Activated naive CD8-positive, alpha-beta T cell treated with anti-CD3 and anti-CD28 coated beads, Interleukin-2, amount 10 ng/mL, durations not matched to agents 7 days and 5 days (primary cell): ENCODE data around the gene ENSA. TPM values are rescaled to one million over a fixed set of nuclear protein-coding genes. Genes with fewer than 3 reads are reported as not detected.
"Not testable (repeated sequence)": the region's sequence is repeated elsewhere in the genome, so short reads cannot be mapped to it uniquely, and the experiment has no call there.

Source experiments
- ATAC-seq: fragments of 150-1000 bp; cut with Tn5 transposase; one replicate; pipeline ENCODE4 v1.10.0; 2021; ENCODE audit warnings: low read depth, moderate library complexity
- POLR2A ChIA-PET: fragments of 350-600 bp; sonication (Branson Sonifier 250); formaldehyde crosslinking; loops from one replicate; lab custom pipeline; 2021; ENCODE audit warnings: antibody characterized with exemption; lab: Charles Lee
- DNase-seq: peaks from one replicate; pipeline ENCODE4 v3.0.0; 2021
- H3K27ac Mint-ChIP-seq: one replicate; pipeline ENCODE4 v1.8.0; 2022; ENCODE audit warnings: mild to moderate bottlenecking, mixed read lengths
- H3K27me3 Mint-ChIP-seq: one replicate; pipeline ENCODE4 v1.8.0; 2022; ENCODE audit warnings: mild to moderate bottlenecking, moderate library complexity, mixed read lengths
- H3K36me3 Mint-ChIP-seq: one replicate; pipeline ENCODE4 v1.8.0; 2021; ENCODE audit warnings: mild to moderate bottlenecking, mixed read lengths
- H3K4me1 Mint-ChIP-seq: one replicate; pipeline ENCODE4 v1.8.0; 2021; ENCODE audit warnings: mixed read lengths
- H3K4me3 Mint-ChIP-seq: one replicate; pipeline ENCODE4 v1.8.0; 2022; ENCODE audit warnings: mild to moderate bottlenecking, moderate library complexity, mixed read lengths
- H3K9me3 Mint-ChIP-seq: one replicate; pipeline ENCODE4 v1.8.0; 2021; ENCODE audit warnings: mixed read lengths
- total RNA-seq, 2 experiments: library from RNA; stranded (reverse); gene quantifications; one replicate each; pipeline ENCODE4 v1.2.3, GENCODE V29; 2021

The ENSA gene
- 100 to 1,000 TPM; 161 to 172 TPM for total RNA-seq

GRCh38 chr1:150629115-150629928 is at the start of gene ENSA:
Gene ENSA, minus strand, starts transcription at chr1:150629612. Its CDS starts 142 bp downstream, at chr1:150629470.
- ATAC-seq = peak; percentile 91
- Mint-ChIP-seq H3K27ac (no peak within 1 kb of the TSS), H3K9me3 (no peaks in the 10 kb centered on the region), H3K27me3 (no peaks in the 10 kb centered on the region), H3K36me3 (peaks cover 29% of the 10 kb centered on the region), H3K4me1 (peaks cover 31% of the 10 kb centered on the region), H3K4me3 (no peak within 1 kb of the TSS)
- POLR2A ChIA-PET = interaction anchor here (0.5 to 5.2 kb wide), 24 partner anchors 8 to 376 kb away, joined by 3 to 76 read pairs (median 4); partner anchors contain the start of genes CERS2, GOLPH3L, MCL1 and SETDB1
- DNase-seq = peak; percentile 91

- POLR2A ChIA-PET = no interaction called here
- H3K4me1 Mint-ChIP-seq = peaks cover 7% of the 10 kb centered on the region
- no peak overlapping the region for H3K27ac Mint-ChIP-seq
- no peaks in the 10 kb centered on the region for H3K27me3 Mint-ChIP-seq
- H3K4me3 Mint-ChIP-seq = no peak overlapping the region
- DNase-seq (no peak), ATAC-seq (no peak)
- peaks cover 12% of the 10 kb centered on the region for H3K36me3 Mint-ChIP-seq
- no peaks in the 10 kb centered on the region for H3K9me3 Mint-ChIP-seq
These were observed 49.6 kb upstream of the ENSA start for GRCh38 chr1:150678988-150679387.

- Mint-ChIP-seq H3K9me3 (no peaks in the 10 kb centered on the region), H3K36me3 (peaks cover 6% of the 10 kb centered on the region), H3K4me3 (no peak overlapping the region), H3K27ac (no peak overlapping the region), H3K4me1 (peaks cover 2% of the 10 kb centered on the region), H3K27me3 (no peaks in the 10 kb centered on the region)
- ATAC-seq = no peak
- no peak for DNase-seq
- POLR2A ChIA-PET = interaction anchor here (0.6 kb wide), 1 partner anchor 185 kb away, joined by 6 read pairs; no protein-coding TSS in a partner anchor
These were observed 45.5 kb upstream of the ENSA start for GRCh38 chr1:150674881-150675280.

- Mint-ChIP-seq H3K9me3 (no peaks in the 10 kb centered on the region), H3K27ac (no peak overlapping the region), H3K4me3 (no peak overlapping the region), H3K4me1 (peaks cover 6% of the 10 kb centered on the region), H3K36me3 (peaks cover 25% of the 10 kb centered on the region), H3K27me3 (no peaks in the 10 kb centered on the region)
- ATAC-seq (no peak), DNase-seq (no peak)
- POLR2A ChIA-PET = no interaction called here
These were observed 33.9 kb upstream of the ENSA start for GRCh38 chr1:150663321-150663720.

GRCh38 chr1:150662811-150663210 is 33.4 kb upstream of the ENSA start:
- DNase-seq (no peak), ATAC-seq (no peak)
- Mint-ChIP-seq H3K9me3 (no peaks in the 10 kb centered on the region), H3K27me3 (no peaks in the 10 kb centered on the region), H3K4me3 (no peak overlapping the region), H3K36me3 (peaks cover 24% of the 10 kb centered on the region), H3K27ac (no peak overlapping the region), H3K4me1 (peaks cover 6% of the 10 kb centered on the region)
- POLR2A ChIA-PET = no interaction called here

- DNase-seq (no peak), ATAC-seq (no peak)
- Mint-ChIP-seq H3K4me3 (no peak overlapping the region), H3K27ac (no peak overlapping the region), H3K27me3 (no peaks in the 10 kb centered on the region), H3K4me1 (peaks cover 6% of the 10 kb centered on the region), H3K9me3 (no peaks in the 10 kb centered on the region), H3K36me3 (peaks cover 19% of the 10 kb centered on the region)
- POLR2A ChIA-PET = no interaction called here
These were observed 31.7 kb upstream of the ENSA start for GRCh38 chr1:150661156-150661555.

- H3K4me3 Mint-ChIP-seq = no peak overlapping the region
- ATAC-seq (no peak), DNase-seq (no peak)
- no peak overlapping the region for H3K27ac Mint-ChIP-seq
- POLR2A ChIA-PET = no interaction called here
- peaks cover 15% of the 10 kb centered on the region for H3K36me3 Mint-ChIP-seq
- H3K27me3 Mint-ChIP-seq = no peaks in the 10 kb centered on the region
- no peaks in the 10 kb centered on the region for H3K9me3 Mint-ChIP-seq
- H3K4me1 Mint-ChIP-seq = peaks cover 1% of the 10 kb centered on the region
These were observed 31.2 kb upstream of the ENSA start for GRCh38 chr1:150660584-150660983.

GRCh38 chr1:150657064-150657463 is 27.7 kb upstream of the ENSA start:
- H3K36me3 Mint-ChIP-seq = peaks cover 15% of the 10 kb centered on the region
- POLR2A ChIA-PET, H3K27me3 Mint-ChIP-seq, H3K27ac Mint-ChIP-seq, H3K9me3 Mint-ChIP-seq, H3K4me1 Mint-ChIP-seq, DNase-seq, H3K4me3 Mint-ChIP-seq, ATAC-seq: not testable (repeated sequence)

GRCh38 chr1:150654635-150655034 is 25.2 kb upstream of the ENSA start:
- H3K4me1 Mint-ChIP-seq, H3K9me3 Mint-ChIP-seq, H3K27me3 Mint-ChIP-seq, H3K27ac Mint-ChIP-seq, H3K4me3 Mint-ChIP-seq, DNase-seq, ATAC-seq, POLR2A ChIA-PET: not testable (repeated sequence)
- H3K36me3 Mint-ChIP-seq = peaks cover 12% of the 10 kb centered on the region

GRCh38 chr1:150650193-150650592 is 20.8 kb upstream of the ENSA start:
- Mint-ChIP-seq H3K4me3 (no peak overlapping the region), H3K36me3 (peaks cover 9% of the 10 kb centered on the region), H3K4me1 (peaks cover 2% of the 10 kb centered on the region), H3K9me3 (no peaks in the 10 kb centered on the region), H3K27ac (no peak overlapping the region), H3K27me3 (no peaks in the 10 kb centered on the region)
- ATAC-seq (no peak), DNase-seq (no peak)
- POLR2A ChIA-PET = no interaction called here

- Mint-ChIP-seq H3K27ac (no peak overlapping the region), H3K4me3 (no peak overlapping the region), H3K4me1 (peaks cover 2% of the 10 kb centered on the region), H3K9me3 (no peaks in the 10 kb centered on the region), H3K27me3 (no peaks in the 10 kb centered on the region), H3K36me3 (peaks cover 9% of the 10 kb centered on the region)
- ATAC-seq = no peak
- no peak for DNase-seq
- POLR2A ChIA-PET = no interaction called here
These were observed 20.1 kb upstream of the ENSA start for GRCh38 chr1:150649441-150650075.

GRCh38 chr1:150642296-150642695 is 12.9 kb upstream of the ENSA start:
- Mint-ChIP-seq H3K27me3 (no peaks in the 10 kb centered on the region), H3K4me3 (no peak overlapping the region), H3K27ac (no peak overlapping the region), H3K36me3 (no peaks in the 10 kb centered on the region), H3K4me1 (no peaks in the 10 kb centered on the region), H3K9me3 (no peaks in the 10 kb centered on the region)
- POLR2A ChIA-PET = no interaction called here
- ATAC-seq (no peak), DNase-seq (no peak)

GRCh38 chr1:150641126-150641815 is 11.9 kb upstream of the ENSA start:
- H3K27me3 Mint-ChIP-seq, POLR2A ChIA-PET, H3K4me1 Mint-ChIP-seq, DNase-seq, H3K36me3 Mint-ChIP-seq, H3K4me3 Mint-ChIP-seq, H3K27ac Mint-ChIP-seq, ATAC-seq, H3K9me3 Mint-ChIP-seq: not testable (repeated sequence)
